SK-N-SH (cell line): ENCODE measurements around the gene PTOV1.
A peak's percentile ranks its signal among the peaks of the same experiment; 100 is the strongest.

Experiments
- CTCF ChIP-seq: fragments of 200-600 bp; sonication (generic); IDR thresholded peaks from 2 replicates; pipeline ENCODE4 v1.6.1; 2017; ENCODE audit warnings: antibody characterized with exemption, mild to moderate bottlenecking, moderate library complexity
- ELF1 ChIP-seq: IDR thresholded peaks from 2 replicates; pipeline ENCODE4 v1.4.0; 2012
- RFX5 ChIP-seq: IDR thresholded peaks from 2 replicates; pipeline ENCODE4 v1.6.1; 2012; ENCODE audit warnings: mild to moderate bottlenecking, improper control_type of control experiment, low read length
- SIN3A ChIP-seq: IDR thresholded peaks from 2 replicates; pipeline ENCODE4 v1.6.1; 2012; ENCODE audit warnings: low read depth, mild to moderate bottlenecking, low read length, moderate library complexity, borderline replicate concordance
- YY1 ChIP-seq: IDR thresholded peaks from 2 replicates; pipeline ENCODE4 v1.4.0; 2012; ENCODE audit warnings: low read depth, mild to moderate bottlenecking

- TF ChIP-seq CTCF (0 out of 2 replicates have a peak, but pooled peaks have one; percentile 7), RFX5 (no peak), SIN3A (no peak), ELF1 (no peak), YY1 (no peak)
Observed at GRCh38 chr19:49801966-49802661, 48.8 kb upstream of the PTOV1 start.
